HUES48 (cell line): Measurements from ENCODE around the gene OTUD7B.
"Not testable (repeated sequence)": the region's sequence is repeated elsewhere in the genome, so short reads cannot be mapped to it uniquely, and the experiment has no call there.

Source experiments
- H3K27ac ChIP-seq: one replicate; pipeline ENCODE4 v1.7.0; 2013; ENCODE audit warnings: low read depth, low read length, inconsistent platforms
- H3K27me3 ChIP-seq: 2 replicates; pipeline ENCODE4 v1.6.1; 2013; ENCODE audit warnings: mild to moderate bottlenecking, low read length; ENCODE audit not compliant: control insufficient read depth, insufficient read depth
- H3K36me3 ChIP-seq: 2 replicates; pipeline ENCODE4 v1.6.1; 2013; ENCODE audit warnings: low read length; ENCODE audit not compliant: control insufficient read depth, insufficient read depth
- H3K4me1 ChIP-seq: 2 replicates; pipeline ENCODE4 v1.6.1; 2013; ENCODE audit warnings: mild to moderate bottlenecking, low read length; ENCODE audit not compliant: control insufficient read depth, insufficient read depth
- H3K4me3 ChIP-seq: 2 replicates; pipeline ENCODE4 v1.5.1; 2013; ENCODE audit warnings: mild to moderate bottlenecking, low read depth, low read length
- H3K9ac ChIP-seq: 2 replicates; pipeline ENCODE4 v1.6.1; 2013; ENCODE audit warnings: mild to moderate bottlenecking, low read depth, low read length, moderate library complexity
- H3K9me3 ChIP-seq: 2 replicates; pipeline ENCODE4 v1.6.1; 2013; ENCODE audit warnings: low read length; ENCODE audit not compliant: control insufficient read depth, insufficient read depth

OTUD7B gene

GRCh38 chr1:150010393-150011115, at the start of gene OTUD7B:
Gene OTUD7B (minus strand): TSS chr1:150010726. CDS start chr1:149977510, 33,216 bp downstream.
- H3K27ac ChIP-seq = peak within 1 kb of the TSS; percentile 97

GRCh38 chr1:150060260-150060659, 49.7 kb upstream of the OTUD7B start:
- H3K9ac ChIP-seq = no peak overlapping the region
- H3K4me1 ChIP-seq = no peaks in the 10 kb centered on the region
- H3K36me3 ChIP-seq = no peaks in the 10 kb centered on the region
- H3K9me3 ChIP-seq = no peaks in the 10 kb centered on the region
- no peak overlapping the region for H3K27ac ChIP-seq
- no peak overlapping the region for H3K4me3 ChIP-seq
- no peaks in the 10 kb centered on the region for H3K27me3 ChIP-seq

More at GRCh38 chr1:150010393-150011115, at the start of gene OTUD7B:
- H3K27me3 ChIP-seq = no peaks in the 10 kb centered on the region
- peaks cover 26% of the 10 kb centered on the region; the same call in 1 of the 2 replicates for H3K4me1 ChIP-seq
- peak within 1 kb of the TSS; percentile 78 for H3K9ac ChIP-seq
- H3K36me3 ChIP-seq = peaks cover 9% of the 10 kb centered on the region; the same call in 1 of the 2 replicates
- peak within 1 kb of the TSS; percentile 77 for H3K4me3 ChIP-seq
- no peaks in the 10 kb centered on the region for H3K9me3 ChIP-seq

GRCh38 chr1:150056407-150056806, 45.9 kb upstream of the OTUD7B start:
- Histone ChIP-seq H3K9ac (no peak overlapping the region), H3K9me3 (no peaks in the 10 kb centered on the region), H3K27ac (no peak overlapping the region), H3K4me3 (no peak overlapping the region), H3K36me3 (no peaks in the 10 kb centered on the region), H3K4me1 (no peaks in the 10 kb centered on the region), H3K27me3 (no peaks in the 10 kb centered on the region)

- not testable (repeated sequence) for H3K36me3 ChIP-seq, H3K9ac ChIP-seq, H3K9me3 ChIP-seq, H3K4me3 ChIP-seq, H3K4me1 ChIP-seq, H3K27me3 ChIP-seq, H3K27ac ChIP-seq
Measured at GRCh38 chr1:150055507-150055906, 45.0 kb upstream of the OTUD7B start.

GRCh38 chr1:150053926-150054325, 43.4 kb upstream of the OTUD7B start:
- Histone ChIP-seq H3K27me3 (no peaks in the 10 kb centered on the region), H3K4me3 (no peak overlapping the region), H3K4me1 (peaks cover 4% of the 10 kb centered on the region; the same call in 1 of the 2 replicates), H3K9ac (no peak overlapping the region), H3K36me3 (no peaks in the 10 kb centered on the region), H3K27ac (no peak overlapping the region), H3K9me3 (no peaks in the 10 kb centered on the region)

GRCh38 chr1:150051905-150052412, 41.4 kb upstream of the OTUD7B start:
- H3K4me1 ChIP-seq, H3K27ac ChIP-seq, H3K9ac ChIP-seq, H3K27me3 ChIP-seq, H3K4me3 ChIP-seq, H3K9me3 ChIP-seq, H3K36me3 ChIP-seq: not testable (repeated sequence)

- Histone ChIP-seq H3K27me3 (no peaks in the 10 kb centered on the region), H3K27ac (no peak overlapping the region), H3K4me1 (peaks cover 4% of the 10 kb centered on the region; the same call in 1 of the 2 replicates), H3K9me3 (no peaks in the 10 kb centered on the region), H3K4me3 (no peak overlapping the region), H3K9ac (no peak overlapping the region), H3K36me3 (no peaks in the 10 kb centered on the region)
Measured at GRCh38 chr1:150051089-150051373, 40.5 kb upstream of the OTUD7B start.

- H3K36me3 ChIP-seq = no peaks in the 10 kb centered on the region
- H3K4me1 ChIP-seq = peaks cover 4% of the 10 kb centered on the region; the same call in 1 of the 2 replicates
- no peak overlapping the region for H3K9ac ChIP-seq
- H3K4me3 ChIP-seq = no peak overlapping the region
- H3K27ac ChIP-seq = no peak overlapping the region
- no peaks in the 10 kb centered on the region for H3K27me3 ChIP-seq
- H3K9me3 ChIP-seq = no peaks in the 10 kb centered on the region
Measured at GRCh38 chr1:150049926-150050325, 39.4 kb upstream of the OTUD7B start.

- Histone ChIP-seq H3K9me3 (no peaks in the 10 kb centered on the region), H3K36me3 (no peaks in the 10 kb centered on the region), H3K9ac (no peak overlapping the region), H3K4me3 (no peak overlapping the region), H3K27ac (no peak overlapping the region), H3K27me3 (no peaks in the 10 kb centered on the region), H3K4me1 (no peaks in the 10 kb centered on the region)
Measured at GRCh38 chr1:150034336-150034735, 23.8 kb upstream of the OTUD7B start.

- Histone ChIP-seq H3K27me3 (no peaks in the 10 kb centered on the region), H3K36me3 (no peaks in the 10 kb centered on the region), H3K4me1 (no peaks in the 10 kb centered on the region), H3K27ac (no peak overlapping the region), H3K9me3 (no peaks in the 10 kb centered on the region), H3K4me3 (no peak overlapping the region), H3K9ac (no peak overlapping the region)
Measured at GRCh38 chr1:150028322-150028721, 17.8 kb upstream of the OTUD7B start.

GRCh38 chr1:150024156-150024555, 13.6 kb upstream of the OTUD7B start:
- Histone ChIP-seq H3K9me3 (no peaks in the 10 kb centered on the region), H3K4me3 (no peak overlapping the region), H3K4me1 (0 out of 2 replicates have a peak, but pooled peaks cover 5% of the 10 kb centered on the region), H3K27me3 (no peaks in the 10 kb centered on the region), H3K9ac (no peak overlapping the region), H3K27ac (no peak overlapping the region), H3K36me3 (no peaks in the 10 kb centered on the region)
